HG02981 (cell line): ENCODE data around the gene ZNF511.

Experiments
- ATAC-seq: cut with Tn5 transposase; IDR thresholded peaks from one replicate; pipeline ENCODE4 v1.9.1; 2021; ENCODE audit warnings: mild to moderate bottlenecking, moderate library complexity; ENCODE audit not compliant: unreplicated experiment

The ZNF511 gene

GRCh38 chr10:133334503-133335245 lies 26.0 kb downstream of the ZNF511 start:
- ATAC-seq, result no peak

GRCh38 chr10:133335246-133336117 lies 26.8 kb downstream of the ZNF511 start:
- ATAC-seq, result no peak

GRCh38 chr10:133336118-133336576 lies 27.4 kb downstream of the ZNF511 start:
- no peak for ATAC-seq

- ATAC-seq, result no peak
Measured at GRCh38 chr10:133336577-133337369, 28.1 kb downstream of the ZNF511 start, which contains the start of gene CALY. CALY (minus strand) TSS chr10:133336896; CDS start chr10:133328989, 7,907 bp downstream.

GRCh38 chr10:133337370-133337725 lies 28.6 kb downstream of the ZNF511 start:
- no peak for ATAC-seq

GRCh38 chr10:133338080-133339071 lies 29.7 kb downstream of the ZNF511 start:
- ATAC-seq, result no peak

GRCh38 chr10:133339708-133340380 lies 31.1 kb downstream of the ZNF511 start:
- no peak for ATAC-seq

GRCh38 chr10:133341983-133342382 lies 33.3 kb downstream of the ZNF511 start:
- no peak for ATAC-seq

GRCh38 chr10:133342942-133343341 lies 34.2 kb downstream of the ZNF511 start:
- no peak for ATAC-seq

- ATAC-seq, result no peak
Measured at GRCh38 chr10:133343558-133343957, 34.8 kb downstream of the ZNF511 start.

- ATAC-seq, result no peak
Measured at GRCh38 chr10:133344236-133344635, 35.5 kb downstream of the ZNF511 start.

GRCh38 chr10:133346413-133346812 lies 37.7 kb downstream of the ZNF511 start:
- ATAC-seq, result no peak

- ATAC-seq, result no peak
Measured at GRCh38 chr10:133347710-133348517, 39.2 kb downstream of the ZNF511 start.

GRCh38 chr10:133349160-133349568 lies 40.5 kb downstream of the ZNF511 start:
- no peak for ATAC-seq

- no peak for ATAC-seq
Measured at GRCh38 chr10:133349577-133350011, 40.9 kb downstream of the ZNF511 start.

- no peak for ATAC-seq
Measured at GRCh38 chr10:133350283-133350949, 41.7 kb downstream of the ZNF511 start.

GRCh38 chr10:133350950-133351329 lies 42.2 kb downstream of the ZNF511 start:
- no peak for ATAC-seq
